ENCODE data around the gene WDR62. TPM values are rescaled to one million over a fixed set of nuclear protein-coding genes. Genes with fewer than 3 reads are reported as not detected.

Gene WDR62
- total RNA-seq, 4 donors from 2014 or later = 0.31 to 0.95 (median 0.69) TPM

DNA sequence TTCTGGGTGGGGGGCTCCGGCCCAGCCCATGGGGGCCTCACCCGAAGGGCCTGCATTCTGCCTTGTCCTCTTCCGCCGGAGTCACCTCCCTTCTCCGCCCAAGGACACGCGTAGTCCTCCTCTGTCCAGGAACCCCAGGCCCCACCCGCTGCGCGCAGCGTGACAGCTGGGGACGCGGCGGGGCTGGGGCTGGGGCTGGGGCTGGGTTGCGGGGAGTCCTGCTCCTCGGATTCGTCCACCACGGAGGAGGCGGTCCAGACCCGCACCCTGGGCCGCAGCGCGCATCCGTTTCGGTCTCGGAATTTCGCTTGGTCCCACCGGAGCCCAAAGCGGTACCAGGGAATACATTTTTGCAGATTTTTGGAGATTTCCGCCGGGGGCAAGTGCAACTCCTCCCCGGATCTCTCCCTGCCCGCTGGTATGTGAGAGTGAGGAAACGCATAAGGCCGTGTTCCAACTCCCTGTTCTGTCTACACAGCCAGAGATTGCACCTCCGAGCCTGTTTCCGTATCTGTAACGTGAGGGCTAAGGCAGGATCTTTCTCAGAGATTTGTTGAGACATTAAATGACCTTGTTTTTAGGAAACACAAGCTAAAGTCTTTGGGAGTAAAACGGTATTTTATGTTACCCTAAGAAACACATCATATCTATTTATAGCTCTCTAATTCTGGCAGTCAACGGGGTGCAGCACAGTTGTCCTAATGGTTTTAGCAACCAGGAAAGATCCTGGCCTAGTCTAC is 97.8 kb downstream of the WDR62 start, which contains the start of gene COX7A1:
COX7A1 (minus strand) TSS at position 96 of the 740 bp plus-strand sequence; CDS start at position 56, 40 bp downstream.
- peak; percentile 66 for ATAC-seq (ENCODE audit: low FRiP score)
- TF ChIP-seq, protein P1, sequence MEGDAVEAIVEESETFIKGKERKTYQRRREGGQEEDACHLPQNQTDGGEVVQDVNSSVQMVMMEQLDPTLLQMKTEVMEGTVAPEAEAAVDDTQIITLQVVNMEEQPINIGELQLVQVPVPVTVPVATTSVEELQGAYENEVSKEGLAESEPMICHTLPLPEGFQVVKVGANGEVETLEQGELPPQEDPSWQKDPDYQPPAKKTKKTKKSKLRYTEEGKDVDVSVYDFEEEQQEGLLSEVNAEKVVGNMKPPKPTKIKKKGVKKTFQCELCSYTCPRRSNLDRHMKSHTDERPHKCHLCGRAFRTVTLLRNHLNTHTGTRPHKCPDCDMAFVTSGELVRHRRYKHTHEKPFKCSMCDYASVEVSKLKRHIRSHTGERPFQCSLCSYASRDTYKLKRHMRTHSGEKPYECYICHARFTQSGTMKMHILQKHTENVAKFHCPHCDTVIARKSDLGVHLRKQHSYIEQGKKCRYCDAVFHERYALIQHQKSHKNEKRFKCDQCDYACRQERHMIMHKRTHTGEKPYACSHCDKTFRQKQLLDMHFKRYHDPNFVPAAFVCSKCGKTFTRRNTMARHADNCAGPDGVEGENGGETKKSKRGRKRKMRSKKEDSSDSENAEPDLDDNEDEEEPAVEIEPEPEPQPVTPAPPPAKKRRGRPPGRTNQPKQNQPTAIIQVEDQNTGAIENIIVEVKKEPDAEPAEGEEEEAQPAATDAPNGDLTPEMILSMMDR (IDR thresholded peaks at IDR 0.05) = no peak
- no peak for DNase-seq (ENCODE audit: low spot score)

DNA sequence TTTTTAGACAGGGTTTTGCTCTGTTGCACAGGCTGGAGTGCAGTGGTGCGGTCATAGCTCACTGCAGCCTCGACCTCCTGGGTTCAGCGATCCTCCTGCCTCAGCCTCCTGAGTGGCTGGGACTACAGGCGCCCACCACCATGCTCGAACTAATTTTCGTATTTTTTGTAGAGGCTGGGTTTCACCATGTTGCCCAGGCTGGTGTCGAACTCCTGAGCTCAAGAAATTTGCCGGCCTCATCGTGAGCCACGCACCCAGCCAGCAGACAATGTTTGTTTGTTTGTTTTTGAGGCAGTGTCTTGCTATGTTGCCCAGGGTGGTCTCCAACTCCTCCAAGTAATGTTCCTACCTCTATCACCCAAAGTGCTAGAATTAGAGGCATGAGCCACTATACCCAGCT is 98.4 kb downstream of the WDR62 start:
- TF ChIP-seq, protein P1 (IDR thresholded peaks at IDR 0.05) = no peak
- ATAC-seq (ENCODE audit: low FRiP score) (no peak), DNase-seq (ENCODE audit: low spot score) (no peak)

Other genes starting within 250 kb of the WDR62 start
- gene PRODH2, start 242.1 kb upstream of the WDR62 start, total RNA-seq = not detected
- 1 to 10 TPM in 1 of 4 donors, under 1 TPM in 1, not detected in 2; 0.48 to 1.5 TPM for gene NPHS1, start 202.4 kb upstream of the WDR62 start, total RNA-seq
- gene KIRREL2, start 198.0 kb upstream of the WDR62 start, total RNA-seq = 1 to 10 TPM in 1 of 4 donors, under 1 TPM in 2, not detected in 1; 0.25 to 1.4 (median 0.48) TPM
- gene APLP1, start 186.3 kb upstream of the WDR62 start, total RNA-seq = 10 to 100 TPM in 1 of 4 donors, 1 to 10 TPM in 3; 1.1 to 10.1 (median 2.3) TPM
- 10 to 100 TPM in 3 of 4 donors, 1 to 10 TPM in 1; 7.4 to 52.7 (median 15.5) TPM for gene NFKBID, start 154.4 kb upstream of the WDR62 start, total RNA-seq
- 10 to 100 TPM in 2 of 4 donors, 1 to 10 TPM in 2; 7.6 to 57.0 (median 13.3) TPM for gene HCST, start 152.4 kb upstream of the WDR62 start, total RNA-seq
- 100 to 1,000 TPM; 171 to 490 (median 280) TPM for gene TYROBP, start 146.6 kb upstream of the WDR62 start, total RNA-seq
- gene LRFN3, start 118.5 kb upstream of the WDR62 start, total RNA-seq = 1 to 10 TPM; 3.2 to 8.7 (median 5.3) TPM
- gene SDHAF1, start 59.7 kb upstream of the WDR62 start, total RNA-seq = 10 to 100 TPM; 19.0 to 53.8 (median 32.2) TPM
- under 1 TPM in 3 of 4 donors, not detected in 1; 0.28 to 0.79 (median 0.50) TPM for gene SYNE4, start 46.1 kb upstream of the WDR62 start, total RNA-seq
- gene ALKBH6, start 40.7 kb upstream of the WDR62 start, total RNA-seq = 10 to 100 TPM; 13.6 to 21.8 (median 16.1) TPM
- gene CLIP3, start 22.0 kb upstream of the WDR62 start, total RNA-seq = 10 to 100 TPM in 1 of 4 donors, 1 to 10 TPM in 3; 3.3 to 11.9 (median 8.1) TPM
- gene THAP8, start 612 bp upstream of the WDR62 start, total RNA-seq = 10 to 100 TPM in 2 of 4 donors, 1 to 10 TPM in 2; 2.0 to 10.4 (median 7.6) TPM
- gene OVOL3, start 56.2 kb downstream of the WDR62 start, total RNA-seq = not detected
- 10 to 100 TPM; 32.5 to 58.5 (median 36.1) TPM for gene POLR2I, start 60.0 kb downstream of the WDR62 start, total RNA-seq
- 100 to 1,000 TPM in 2 of 4 donors, 10 to 100 TPM in 2; 86.9 to 126 (median 106) TPM for gene TBCB, start 60.6 kb downstream of the WDR62 start, total RNA-seq
- gene CAPNS1, start 85.2 kb downstream of the WDR62 start, total RNA-seq = 100 to 1,000 TPM; 211 to 263 (median 246) TPM
- 10 to 100 TPM; 25.1 to 60.3 (median 43.9) TPM for gene COX7A1, start 97.5 kb downstream of the WDR62 start, total RNA-seq
- 1 to 10 TPM; 4.3 to 8.5 (median 6.0) TPM for gene ZNF565, start 159.8 kb downstream of the WDR62 start, total RNA-seq
- gene ZNF146, start 160.2 kb downstream of the WDR62 start, total RNA-seq = 10 to 100 TPM; 45.6 to 89.0 (median 61.2) TPM